MCF 10A (cell line): ENCODE measurements around the gene GPRIN1. TPM values are rescaled to one million over a fixed set of nuclear protein-coding genes. Genes with fewer than 3 reads are reported as not detected.
A peak's percentile ranks its signal among the peaks of the same experiment; 100 is the strongest.

Experiments
- BruUV-seq: library from RNA; stranded (reverse); fragments of 400-500 nt; replicated peaks from 2 replicates; lab custom pipeline; 2021; lab: Mats Ljungman, UMichigan
- CTCF ChIA-PET: fragments of 300-600 bp; sonication (Branson Sonifier 250); formaldehyde crosslinking; extraction: SDS; loops from one replicate; lab custom pipeline; 2021; ENCODE audit warnings: antibody characterized with exemption, inconsistent platforms; lab: Yijun Ruan, JAX
- POLR2A ChIA-PET: fragments of 300-600, 350-650 bp; sonication (Branson Sonifier 250); formaldehyde crosslinking; extraction: SDS; loops from one replicate; lab custom pipeline; 2020; ENCODE audit warnings: antibody characterized with exemption, inconsistent platforms; lab: Yijun Ruan, JAX
- DNase-seq: peaks from one replicate; pipeline ENCODE4 v3.0.0-alpha.2; 2018; ENCODE audit not compliant: unreplicated experiment
- H3K27ac Mint-ChIP-seq: one replicate; pipeline ENCODE4 v1.8.0; 2022; ENCODE audit warnings: mild to moderate bottlenecking, low read depth, mixed read lengths; ENCODE audit not compliant: unreplicated experiment
- H3K27me3 Mint-ChIP-seq: one replicate; pipeline ENCODE4 v1.8.0; 2022; ENCODE audit warnings: mixed read lengths; ENCODE audit not compliant: insufficient read depth, unreplicated experiment
- H3K36me3 Mint-ChIP-seq: one replicate; pipeline ENCODE4 v1.8.0; 2022; ENCODE audit warnings: mild to moderate bottlenecking, moderate library complexity, mixed read lengths; ENCODE audit not compliant: insufficient read depth, unreplicated experiment
- H3K4me1 Mint-ChIP-seq: one replicate; pipeline ENCODE4 v1.8.0; 2022; ENCODE audit warnings: mixed read lengths; ENCODE audit not compliant: insufficient read depth, unreplicated experiment
- H3K4me3 Mint-ChIP-seq: one replicate; pipeline ENCODE4 v1.8.0; 2022; ENCODE audit warnings: mild to moderate bottlenecking, moderate library complexity, mixed read lengths; ENCODE audit not compliant: unreplicated experiment
- H3K9me3 Mint-ChIP-seq: one replicate; pipeline ENCODE4 v1.8.0; 2022; ENCODE audit warnings: mixed read lengths; ENCODE audit not compliant: unreplicated experiment
- CTCF ChIP-seq: fragments of 200-600 bp; IDR thresholded peaks from one replicate; pipeline ENCODE4 v1.8.0; 2022; ENCODE audit warnings: antibody characterized with exemption, mild to moderate bottlenecking; ENCODE audit not compliant: unreplicated experiment
- intact Hi-C: fragments of 100-400 bp; cut with micrococcal nuclease; formaldehyde crosslinking; loops from 2 replicates; pipeline ENCODE4 v1.14.1; 2022
- total RNA-seq: library from RNA; stranded (reverse); gene quantifications from 2 replicates; pipeline ENCODE4 v1.2.3, GENCODE V29; 2022

Gene GPRIN1
- total RNA-seq, 1 experiment from 2014 or later = 3.0 TPM

- peak; percentile 0 for TF ChIP-seq CTCF
- Mint-ChIP-seq H3K36me3 (no peaks in the 10 kb centered on the region), H3K4me1 (peaks cover 30% of the 10 kb centered on the region), H3K27ac (no peak overlapping the region), H3K27me3 (no peaks in the 10 kb centered on the region), H3K4me3 (peak overlapping the region; percentile 62), H3K9me3 (no peaks in the 10 kb centered on the region)
- POLR2A ChIA-PET = interaction anchor here (0.6 kb wide), 1 partner anchor 58 kb away, joined by 3 read pairs; no protein-coding TSS in a partner anchor
- no TSS peak for BruUV-seq
- CTCF ChIA-PET = interaction anchor here (1.3 kb wide), 1 partner anchor 37 kb away, joined by 3 read pairs; the partner anchor contains the start of gene TSPAN17
- DNase-seq = no peak
- intact Hi-C loops = no loop called here
Observed at GRCh38 chr5:176610435-176610773, 448 bp upstream of the GPRIN1 start.

GRCh38 chr5:176608937-176609723 lies 826 bp downstream of the GPRIN1 start:
- Mint-ChIP-seq H3K27ac (no peak overlapping the region), H3K4me1 (peaks cover 19% of the 10 kb centered on the region), H3K4me3 (peak overlapping the region; percentile 83), H3K27me3 (no peaks in the 10 kb centered on the region), H3K9me3 (no peaks in the 10 kb centered on the region), H3K36me3 (no peaks in the 10 kb centered on the region)
- intact Hi-C loops = no loop called here
- no peak for TF ChIP-seq CTCF
- DNase-seq = no peak
- TSS peak; percentile 22 for BruUV-seq
- POLR2A ChIA-PET = interaction anchor here (1.1 to 1.3 kb wide), 2 partner anchors 19 to 38 kb away, joined by 3 to 4 read pairs; no protein-coding TSS in a partner anchor
- CTCF ChIA-PET = interaction anchor here (0.5 to 1.9 kb wide), 5 partner anchors 24 to 201 kb away, joined by 3 to 7 read pairs (median 4); partner anchors contain the start of gene TSPAN17

DNA sequence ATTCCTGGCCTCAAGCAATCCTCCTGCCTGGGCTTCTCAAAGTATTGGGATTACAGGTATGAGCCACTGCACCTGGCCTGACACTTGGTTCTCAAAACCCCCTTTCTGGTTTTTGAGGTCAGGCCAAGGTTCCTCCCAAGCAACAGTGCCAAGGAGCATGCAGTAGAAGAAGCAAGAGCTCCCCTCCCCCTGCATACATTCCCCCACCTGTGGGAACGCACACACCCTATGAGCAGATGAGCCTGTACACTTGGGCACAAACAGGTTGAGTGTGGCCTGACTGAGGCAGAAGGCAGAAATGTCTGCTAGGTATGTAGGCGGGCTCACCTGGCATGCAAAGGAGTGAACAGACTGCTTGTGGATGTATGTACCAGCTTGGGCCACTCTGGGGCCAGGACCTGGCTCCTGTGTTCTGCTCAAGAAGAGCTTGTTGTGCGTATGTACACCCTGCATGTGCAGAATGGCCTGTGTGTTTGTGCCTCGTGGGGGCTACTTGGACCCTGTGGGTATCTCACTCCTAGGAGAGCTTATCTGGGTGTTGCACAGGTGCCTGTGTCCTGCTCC lies 1.7 kb downstream of the GPRIN1 start:
- no TSS peak for BruUV-seq
- Mint-ChIP-seq H3K4me3 (peak overlapping the region; percentile 83), H3K36me3 (no peaks in the 10 kb centered on the region), H3K27me3 (no peaks in the 10 kb centered on the region), H3K4me1 (peaks cover 12% of the 10 kb centered on the region), H3K9me3 (no peaks in the 10 kb centered on the region), H3K27ac (no peak overlapping the region)
- TF ChIP-seq CTCF = no peak
- intact Hi-C loops = no loop called here
- no peak for DNase-seq
- POLR2A ChIA-PET = interaction anchor here (0.9 to 1.3 kb wide), 3 partner anchors 18 to 71 kb away, joined by 3 to 5 read pairs (median 4); partner anchors contain the start of gene RNF44
- CTCF ChIA-PET = interaction anchor here (1.0 to 1.9 kb wide), 6 partner anchors 35 to 200 kb away, joined by 3 to 7 read pairs (median 4); no protein-coding TSS in a partner anchor

GRCh38 chr5:176606875-176607274 lies 3.1 kb downstream of the GPRIN1 start:
- no peak for TF ChIP-seq CTCF
- Mint-ChIP-seq H3K27me3 (no peaks in the 10 kb centered on the region), H3K9me3 (no peaks in the 10 kb centered on the region), H3K27ac (no peak overlapping the region), H3K4me1 (peaks cover 12% of the 10 kb centered on the region), H3K36me3 (no peaks in the 10 kb centered on the region), H3K4me3 (no peak overlapping the region)
- intact Hi-C loops = no loop called here
- CTCF ChIA-PET = interaction anchor here (0.6 to 1.9 kb wide), 3 partner anchors 11 to 33 kb away, joined by 3 to 6 read pairs (median 3); no protein-coding TSS in a partner anchor
- DNase-seq = no peak
- BruUV-seq = no TSS peak
- POLR2A ChIA-PET = no interaction called here
